GM12878 (cell line): ENCODE results near the gene NUMA1. TPM values are rescaled to one million over a fixed set of nuclear protein-coding genes. Genes with fewer than 3 reads are reported as not detected.

ENCODE experiments used
- ATAC-seq: fragments of 200-7000 bp; cut with Tn5 transposase; 3 replicates; pipeline ENCODE4 v1.9.1; 2020; ENCODE audit warnings: mild to moderate bottlenecking, moderate library complexity
- BruUV-seq: library from RNA; stranded (reverse); fragments of 400-500 nt; replicated peaks from 2 replicates; lab custom pipeline; 2021; lab: Mats Ljungman, UMichigan
- CTCF ChIA-PET: fragments of 300-600 bp; sonication (Branson Sonifier 250); formaldehyde crosslinking; extraction: SDS; loops from one replicate; lab custom pipeline; 2021; ENCODE audit warnings: inconsistent platforms; lab: Yijun Ruan, JAX
- POLR2A ChIA-PET: fragments of 350-600 bp; formaldehyde crosslinking; extraction: SDS; loops from one replicate; lab custom pipeline; 2021; ENCODE audit warnings: inconsistent platforms; lab: Charles Lee
- RAD21 ChIA-PET: fragments of 300-600 bp; sonication (Branson Sonifier 250); formaldehyde crosslinking; loops from one replicate; lab custom pipeline; 2023; ENCODE audit warnings: antibody characterized with exemption; ENCODE audit not compliant: unreplicated experiment; lab: Charles Lee
- SMC1A ChIA-PET: fragments of 300-600 bp; sonication (Branson Sonifier 250); formaldehyde crosslinking; loops from one replicate; lab custom pipeline; 2023; ENCODE audit not compliant: unreplicated experiment, uncharacterized antibody; lab: Charles Lee
- DNase-seq: peaks from one replicate; pipeline ENCODE4 v3.0.0-alpha.2; 2011; ENCODE audit warnings: low read depth, low spot score
- FAIRE-seq: peaks from 3 replicates; lab custom pipeline; 2011; peaks lifted over from hg19 to GRCh38; lab: Jason Lieb, UNC
- H2AFZ ChIP-seq: 2 replicates; pipeline ENCODE4 v1.6.0; 2011; ENCODE audit warnings: low read depth, low read length, control low read depth; ENCODE audit not compliant: control insufficient read depth
- H3K27ac ChIP-seq: 2 replicates; pipeline ENCODE4 v1.5.1; 2011; ENCODE audit warnings: control low read depth; ENCODE audit not compliant: control insufficient read depth, insufficient read depth
- H3K27me3 ChIP-seq, 2 experiments: replicated peaks in 1 of 2; 2 replicates each; pipeline versions ENCODE4 v1.6.0 to v1.6.1; 2011; ENCODE audit warnings: low read length in 1 of 2; ENCODE audit not compliant: control insufficient read depth in 2 of 2, insufficient read depth in 2 of 2
- H3K36me3 ChIP-seq, 2 experiments: 2 replicates each; pipeline ENCODE4 v1.5.1; 2011; ENCODE audit warnings: low read length in 1 of 2; ENCODE audit not compliant: control insufficient read depth in 2 of 2, insufficient read depth in 2 of 2
- H3K4me1 ChIP-seq: 2 replicates; pipeline ENCODE4 v1.6.1; 2011; ENCODE audit warnings: mild to moderate bottlenecking, low read length, moderate library complexity, mixed read lengths; ENCODE audit not compliant: control insufficient read depth, insufficient read depth
- H3K4me2 ChIP-seq: 2 replicates; pipeline ENCODE4 v1.6.0; 2011; ENCODE audit warnings: control low read depth; ENCODE audit not compliant: control insufficient read depth, insufficient read depth
- H3K4me3 ChIP-seq: fragments of 200-600 bp; sonication (generic); 2 replicates; pipeline ENCODE4 v1.5.1; 2016
- H3K79me2 ChIP-seq: 2 replicates; pipeline ENCODE4 v1.6.0; 2011; ENCODE audit warnings: low read length; ENCODE audit not compliant: control insufficient read depth, insufficient read depth
- H3K9ac ChIP-seq: 2 replicates; pipeline ENCODE4 v1.8.0; 2011; ENCODE audit warnings: low read length, control low read depth, mixed read lengths; ENCODE audit not compliant: control insufficient read depth, insufficient read depth
- H3K9me3 ChIP-seq: replicated peaks from 3 replicates; pipeline ENCODE4 v1.5.1; 2011; ENCODE audit warnings: mild to moderate bottlenecking, low read length; ENCODE audit not compliant: control insufficient read depth, insufficient read depth
- H4K20me1 ChIP-seq: 2 replicates; pipeline ENCODE4 v1.6.0; 2011; ENCODE audit not compliant: control insufficient read depth, insufficient read depth
- CBFB ChIP-seq: IDR thresholded peaks from 2 replicates; pipeline ENCODE4 v1.6.1; 2016; ENCODE audit warnings: antibody characterized with exemption, low read depth
- JUNB ChIP-seq: IDR thresholded peaks from 2 replicates; pipeline ENCODE4 v1.6.1; 2016; ENCODE audit warnings: antibody characterized with exemption, mild to moderate bottlenecking
- MYC ChIP-seq: IDR thresholded peaks from 2 replicates; pipeline ENCODE4 v1.6.1; 2011; ENCODE audit warnings: mild to moderate bottlenecking, low read length, moderate library complexity, inconsistent platforms; ENCODE audit not compliant: insufficient read depth, insufficient replicate concordance, insufficient read length, severe bottlenecking
- PAX5 ChIP-seq: IDR thresholded peaks from 2 replicates; pipeline ENCODE4 v1.6.1; 2011; ENCODE audit warnings: low read depth, low read length, borderline replicate concordance
- SMARCA5 ChIP-seq: fragments of 450-650 bp; IDR thresholded peaks from 2 replicates; pipeline ENCODE4 v1.6.1; 2017; ENCODE audit warnings: mild to moderate bottlenecking
- ZBED1 ChIP-seq: IDR thresholded peaks from 2 replicates; pipeline ENCODE4 v1.6.1; 2016; ENCODE audit warnings: borderline replicate concordance
- ZSCAN29 ChIP-seq: fragments of 450-650 bp; IDR thresholded peaks from 2 replicates; pipeline ENCODE4 v1.6.1; 2017; ENCODE audit warnings: mild to moderate bottlenecking, moderate library complexity
- WGBS: methylation state at CpG from one replicate; pipeline ENCODE4 v1.1.6; 2016; ENCODE audit warnings: low lambda C conversion rate; ENCODE audit not compliant: insufficient replicate concordance, insufficient coverage; ENCODE audit errors: missing lambda C conversion rate; 5-methylcytosine and 5-hydroxymethylcytosine counted together
- in situ Hi-C: fragments of 300-500 bp; cut with MboI; formaldehyde crosslinking; loops from 9 replicates; pipeline ENCODE4 v1.14.3; 2018; ENCODE audit warnings: mixed read lengths
- intact Hi-C: fragments of 100-400 bp; cut with micrococcal nuclease; formaldehyde crosslinking; loops from one replicate; pipeline ENCODE4 v1.14.2; 2022; ENCODE audit not compliant: unreplicated experiment
- polyA plus RNA-seq, 11 experiments: library from polyadenylated mRNA; depleted of rRNA in 4 of 11; unstranded in 6 of 11; stranded (reverse) in 5 of 11; fragments of >200 nt; fragmentation: Nextera tagmentation in 4 of 11; fragmentation: Illumina TruSeq in 1 of 11; extraction: Ambion mirVana in 4 of 11; extraction: Trizol in 1 of 11; gene quantifications; 1 replicate in 1 of 11; 2 replicates in 10 of 11; pipeline versions ENCODE4 v1.2.1 to v1.2.3, GENCODE V29; 2011 to 2016; ENCODE audit warnings: inconsistent platforms in 2 of 11, missing spikeins in 2 of 11, low read depth in 1 of 11
- total RNA-seq, 4 experiments: library from RNA; depleted of rRNA in 3 of 4; stranded (reverse); fragments of >200 nt in 3 of 4; fragmentation: Illumina TruSeq in 1 of 4; extraction: Trizol in 1 of 4; gene quantifications; 2 replicates each; pipeline versions ENCODE4 v1.2.1 to v1.2.3, GENCODE V29; 2013 to 2021
- TF ChIP-seq, protein P1 (sequence below): IDR thresholded peaks from 2 replicates; pipeline ENCODE4 v1.6.1; 2012; ENCODE audit warnings: mild to moderate bottlenecking, low read depth, low read length
- TF ChIP-seq, protein P2 (sequence below): IDR thresholded peaks from 2 replicates; pipeline ENCODE4 v1.6.1; 2012; ENCODE audit warnings: low read depth, low read length, improper control_type of control experiment
- TF ChIP-seq, protein P3 (sequence below): fragments of 450-650 bp; IDR thresholded peaks from 2 replicates; pipeline ENCODE4 v1.6.1; 2017; ENCODE audit warnings: borderline replicate concordance
- TF ChIP-seq, protein P4 (sequence below): fragments of 450-650 bp; IDR thresholded peaks from 2 replicates; pipeline ENCODE4 v1.6.1; 2016; ENCODE audit warnings: mild to moderate bottlenecking
- TF ChIP-seq, protein P5 (sequence below): fragments of 450-650 bp; IDR thresholded peaks from 2 replicates; pipeline ENCODE4 v1.6.1; 2017; ENCODE audit warnings: mild to moderate bottlenecking

The NUMA1 gene
- total and polyA plus RNA-seq, 10 of the 15 experiments (the other 5 are each of a cell fraction or from before 2014, with no cell fraction given): 5.5 to 111 (median 61.0) TPM

DNA sequence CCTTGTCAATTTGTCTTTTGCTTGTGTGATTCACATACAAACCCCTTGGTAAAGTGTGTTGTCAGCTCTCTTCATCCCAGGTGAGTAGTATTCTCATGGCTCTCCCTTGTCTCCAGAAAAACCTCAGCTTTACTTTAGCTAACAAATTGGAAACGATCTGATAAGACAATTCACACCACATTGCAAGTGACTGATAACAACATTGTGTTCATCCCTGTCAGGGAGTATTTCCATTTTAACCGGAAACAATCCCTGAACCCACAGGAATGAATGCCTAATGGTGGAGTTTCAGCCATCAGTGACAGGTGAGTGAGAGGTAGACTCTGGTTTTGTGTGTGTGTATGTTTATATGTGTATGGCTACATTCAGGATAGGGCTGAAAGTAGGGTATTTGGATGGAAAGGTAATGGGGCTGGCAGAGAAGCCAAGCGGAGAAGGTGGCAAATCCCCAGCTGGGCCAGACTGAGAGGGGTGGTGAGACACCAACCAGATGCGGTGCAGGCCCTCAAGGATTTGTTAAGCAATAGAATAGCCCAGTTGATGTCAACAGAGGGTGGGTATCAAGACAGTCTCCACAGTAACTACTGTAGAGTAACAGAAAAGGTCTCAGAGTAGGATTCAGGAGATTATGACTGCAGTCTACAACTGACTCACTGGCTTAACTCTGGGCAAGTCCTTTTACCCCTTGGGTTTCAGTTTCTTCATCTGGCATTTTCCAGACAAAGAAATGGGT is 7.9 kb upstream of the NUMA1 start:
- no peaks in the 10 kb centered on the region for H3K79me2 ChIP-seq
- no peaks in the 10 kb centered on the region for H3K27me3 ChIP-seq
- CTCF ChIA-PET: interaction anchor here (1.3 to 2.2 kb wide), 4 partner anchors 13 to 110 kb away, joined by 4 to 10 read pairs (median 6); no protein-coding TSS in a partner anchor
- H2AFZ ChIP-seq: no peak overlapping the region
- in situ Hi-C loops (no loop called here), intact Hi-C loops (no loop called here)
- H3K36me3 ChIP-seq: no peaks in the 10 kb centered on the region
- no peak overlapping the region for H3K4me3 ChIP-seq
- H3K9me3 ChIP-seq: no peaks in the 10 kb centered on the region
- no peak overlapping the region for H3K4me2 ChIP-seq
- H3K27ac ChIP-seq: no peak overlapping the region
- H4K20me1 ChIP-seq: no peaks in the 10 kb centered on the region
- 100% methylated on average over 4 of the region's 4 CpGs for WGBS
- H3K4me1 ChIP-seq: no peaks in the 10 kb centered on the region
- DNase-seq (no peak), FAIRE-seq (no peak), ATAC-seq (no peak)
- no TSS peak for BruUV-seq
- POLR2A ChIA-PET: no interaction called here
- no peak overlapping the region for H3K9ac ChIP-seq
- SMC1A ChIA-PET: interaction anchor here (4.6 kb wide), 1 partner anchor 63 kb away, joined by 62 read pairs; no protein-coding TSS in a partner anchor
- RAD21 ChIA-PET: interaction anchor here (4.9 kb wide), 1 partner anchor 63 kb away, joined by 30 read pairs; no protein-coding TSS in a partner anchor
- TF ChIP-seq, protein P1, sequence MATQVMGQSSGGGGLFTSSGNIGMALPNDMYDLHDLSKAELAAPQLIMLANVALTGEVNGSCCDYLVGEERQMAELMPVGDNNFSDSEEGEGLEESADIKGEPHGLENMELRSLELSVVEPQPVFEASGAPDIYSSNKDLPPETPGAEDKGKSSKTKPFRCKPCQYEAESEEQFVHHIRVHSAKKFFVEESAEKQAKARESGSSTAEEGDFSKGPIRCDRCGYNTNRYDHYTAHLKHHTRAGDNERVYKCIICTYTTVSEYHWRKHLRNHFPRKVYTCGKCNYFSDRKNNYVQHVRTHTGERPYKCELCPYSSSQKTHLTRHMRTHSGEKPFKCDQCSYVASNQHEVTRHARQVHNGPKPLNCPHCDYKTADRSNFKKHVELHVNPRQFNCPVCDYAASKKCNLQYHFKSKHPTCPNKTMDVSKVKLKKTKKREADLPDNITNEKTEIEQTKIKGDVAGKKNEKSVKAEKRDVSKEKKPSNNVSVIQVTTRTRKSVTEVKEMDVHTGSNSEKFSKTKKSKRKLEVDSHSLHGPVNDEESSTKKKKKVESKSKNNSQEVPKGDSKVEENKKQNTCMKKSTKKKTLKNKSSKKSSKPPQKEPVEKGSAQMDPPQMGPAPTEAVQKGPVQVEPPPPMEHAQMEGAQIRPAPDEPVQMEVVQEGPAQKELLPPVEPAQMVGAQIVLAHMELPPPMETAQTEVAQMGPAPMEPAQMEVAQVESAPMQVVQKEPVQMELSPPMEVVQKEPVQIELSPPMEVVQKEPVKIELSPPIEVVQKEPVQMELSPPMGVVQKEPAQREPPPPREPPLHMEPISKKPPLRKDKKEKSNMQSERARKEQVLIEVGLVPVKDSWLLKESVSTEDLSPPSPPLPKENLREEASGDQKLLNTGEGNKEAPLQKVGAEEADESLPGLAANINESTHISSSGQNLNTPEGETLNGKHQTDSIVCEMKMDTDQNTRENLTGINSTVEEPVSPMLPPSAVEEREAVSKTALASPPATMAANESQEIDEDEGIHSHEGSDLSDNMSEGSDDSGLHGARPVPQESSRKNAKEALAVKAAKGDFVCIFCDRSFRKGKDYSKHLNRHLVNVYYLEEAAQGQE: no peak
- TF ChIP-seq PAX5 (no peak), ZBED1 (no peak), SMARCA5 (no peak), MYC (no peak), JUNB (no peak), ZSCAN29 (no peak), CBFB (no peak)
- TF ChIP-seq, protein P2, sequence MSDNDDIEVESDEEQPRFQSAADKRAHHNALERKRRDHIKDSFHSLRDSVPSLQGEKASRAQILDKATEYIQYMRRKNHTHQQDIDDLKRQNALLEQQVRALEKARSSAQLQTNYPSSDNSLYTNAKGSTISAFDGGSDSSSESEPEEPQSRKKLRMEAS: no peak
- TF ChIP-seq, protein P3, sequence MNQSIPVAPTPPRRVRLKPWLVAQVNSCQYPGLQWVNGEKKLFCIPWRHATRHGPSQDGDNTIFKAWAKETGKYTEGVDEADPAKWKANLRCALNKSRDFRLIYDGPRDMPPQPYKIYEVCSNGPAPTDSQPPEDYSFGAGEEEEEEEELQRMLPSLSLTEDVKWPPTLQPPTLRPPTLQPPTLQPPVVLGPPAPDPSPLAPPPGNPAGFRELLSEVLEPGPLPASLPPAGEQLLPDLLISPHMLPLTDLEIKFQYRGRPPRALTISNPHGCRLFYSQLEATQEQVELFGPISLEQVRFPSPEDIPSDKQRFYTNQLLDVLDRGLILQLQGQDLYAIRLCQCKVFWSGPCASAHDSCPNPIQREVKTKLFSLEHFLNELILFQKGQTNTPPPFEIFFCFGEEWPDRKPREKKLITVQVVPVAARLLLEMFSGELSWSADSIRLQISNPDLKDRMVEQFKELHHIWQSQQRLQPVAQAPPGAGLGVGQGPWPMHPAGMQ: no peak
- TF ChIP-seq, protein P4, sequence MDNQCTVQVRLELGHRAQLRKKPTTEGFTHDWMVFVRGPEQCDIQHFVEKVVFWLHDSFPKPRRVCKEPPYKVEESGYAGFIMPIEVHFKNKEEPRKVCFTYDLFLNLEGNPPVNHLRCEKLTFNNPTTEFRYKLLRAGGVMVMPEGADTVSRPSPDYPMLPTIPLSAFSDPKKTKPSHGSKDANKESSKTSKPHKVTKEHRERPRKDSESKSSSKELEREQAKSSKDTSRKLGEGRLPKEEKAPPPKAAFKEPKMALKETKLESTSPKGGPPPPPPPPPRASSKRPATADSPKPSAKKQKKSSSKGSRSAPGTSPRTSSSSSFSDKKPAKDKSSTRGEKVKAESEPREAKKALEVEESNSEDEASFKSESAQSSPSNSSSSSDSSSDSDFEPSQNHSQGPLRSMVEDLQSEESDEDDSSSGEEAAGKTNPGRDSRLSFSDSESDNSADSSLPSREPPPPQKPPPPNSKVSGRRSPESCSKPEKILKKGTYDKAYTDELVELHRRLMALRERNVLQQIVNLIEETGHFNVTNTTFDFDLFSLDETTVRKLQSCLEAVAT: no peak
- TF ChIP-seq, protein P5, sequence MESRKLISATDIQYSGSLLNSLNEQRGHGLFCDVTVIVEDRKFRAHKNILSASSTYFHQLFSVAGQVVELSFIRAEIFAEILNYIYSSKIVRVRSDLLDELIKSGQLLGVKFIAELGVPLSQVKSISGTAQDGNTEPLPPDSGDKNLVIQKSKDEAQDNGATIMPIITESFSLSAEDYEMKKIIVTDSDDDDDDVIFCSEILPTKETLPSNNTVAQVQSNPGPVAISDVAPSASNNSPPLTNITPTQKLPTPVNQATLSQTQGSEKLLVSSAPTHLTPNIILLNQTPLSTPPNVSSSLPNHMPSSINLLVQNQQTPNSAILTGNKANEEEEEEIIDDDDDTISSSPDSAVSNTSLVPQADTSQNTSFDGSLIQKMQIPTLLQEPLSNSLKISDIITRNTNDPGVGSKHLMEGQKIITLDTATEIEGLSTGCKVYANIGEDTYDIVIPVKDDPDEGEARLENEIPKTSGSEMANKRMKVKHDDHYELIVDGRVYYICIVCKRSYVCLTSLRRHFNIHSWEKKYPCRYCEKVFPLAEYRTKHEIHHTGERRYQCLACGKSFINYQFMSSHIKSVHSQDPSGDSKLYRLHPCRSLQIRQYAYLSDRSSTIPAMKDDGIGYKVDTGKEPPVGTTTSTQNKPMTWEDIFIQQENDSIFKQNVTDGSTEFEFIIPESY: no peak
